ENCODE results near the gene JUN. TPM values are rescaled to one million over a fixed set of nuclear protein-coding genes. Genes with fewer than 3 reads are reported as not detected.

The JUN gene
- total RNA-seq, 4 donors from 2014 or later = 64.2 to 121 (median 85.9) TPM

Other genes starting within 250 kb of the JUN start
- gene OMA1, start 237.3 kb downstream of the JUN start, total RNA-seq = 10 to 100 TPM; 18.3 to 25.6 (median 19.4) TPM
- 1 to 10 TPM in 2 of 4 donors, under 1 TPM in 2; 0.51 to 2.1 (median 0.94) TPM for gene TACSTD2, start 206.8 kb downstream of the JUN start, total RNA-seq
- gene MYSM1, start 84.0 kb downstream of the JUN start, total RNA-seq = 10 to 100 TPM; 30.9 to 42.2 (median 38.0) TPM